Neural progenitor cell (in vitro differentiated cells): ENCODE data around the gene HLA-DOB.

Experiments used
- CTCF ChIP-seq: fragments of 200-600 bp; sonication (generic); IDR thresholded peaks from 2 replicates; pipeline ENCODE4 v1.5.1; 2017; ENCODE audit warnings: antibody characterized with exemption, mild to moderate bottlenecking
- EZH2 ChIP-seq: fragments of 200-600 bp; sonication (generic); IDR thresholded peaks from 2 replicates; pipeline ENCODE4 v1.6.1; 2017; ENCODE audit warnings: antibody characterized with exemption, mild to moderate bottlenecking, moderate library complexity
- EZH2phosphoT487 ChIP-seq: fragments of 200-600 bp; sonication (generic); IDR thresholded peaks from 2 replicates; pipeline ENCODE4 v1.6.1; 2017; ENCODE audit warnings: antibody characterized with exemption

- TF ChIP-seq CTCF (no peak), EZH2phosphoT487 (no peak), EZH2 (no peak)
Measured at GRCh38 chr6:32809171-32809570, 7.6 kb downstream of the HLA-DOB start.
